Measurements from ENCODE around the gene ADAMTS3. TPM values are rescaled to one million over a fixed set of nuclear protein-coding genes. Genes with fewer than 3 reads are reported as not detected.

ADAMTS3 gene
- total and polyA plus RNA-seq, 9 of the 15 experiments (the other 6 are each of a cell fraction or from before 2014, with no cell fraction given): 4.0 to 18.0 (median 12.1) TPM

GRCh38 chr4:72295966-72296557 is 273.0 kb downstream of the ADAMTS3 start:
- WGBS (ENCODE audit: insufficient coverage, low coverage, missing lambda C conversion rate): 45% methylated on average over 5 of the region's 5 CpGs
- in situ Hi-C loops (cut with MboI): loop anchor here (25.0 kb wide), 2 partner anchors 534 to 1384 kb away; partner anchors contain the start of gene MOB1B
- DNase-seq (ENCODE audit: extremely low read depth in 1 of 4, low spot score in 3 of 4) (peak; percentile 34 to 46 (median 40)), FAIRE-seq (peak; percentile 46), ATAC-seq (peak; percentile 93)
- Histone ChIP-seq H3K27ac (ENCODE audit: extremely low read depth, low read depth, low read length) (no peak overlapping the region), H3K4me2 (ENCODE audit: insufficient read depth, low read length) (no peak overlapping the region), H3K79me2 (ENCODE audit: control insufficient read depth, insufficient read depth, low read length) (no peaks in the 10 kb centered on the region), H3K4me3 (no peak overlapping the region), H3K27me3 (ENCODE audit: control insufficient read depth in 2 of 2, insufficient read depth in 2 of 2, low read length in 2 of 2) (no peaks in the 10 kb centered on the region), H3K9ac (ENCODE audit: insufficient read depth in 1 of 2, low read depth in 2 of 2, low read length in 2 of 2) (no peak overlapping the region), H3K4me1 (replicated peaks in 1 of 2; ENCODE audit: control insufficient read depth in 2 of 2, insufficient read depth in 2 of 2, low read length in 2 of 2) (no peaks in the 10 kb centered on the region), H3K9me3 (replicated peaks; ENCODE audit: control insufficient read depth, insufficient read depth, low read depth, low read length) (no peaks in the 10 kb centered on the region), H3K36me3 (ENCODE audit: control insufficient read depth, insufficient read depth, low read length) (peaks cover 17% of the 10 kb centered on the region; the same call in 2 of the 3 replicates), H2AFZ (ENCODE audit: low read depth, low read length) (no peak overlapping the region), H3K9me1 (ENCODE audit: control insufficient read depth, insufficient read depth, low read length) (no peaks in the 10 kb centered on the region), H4K20me1 (replicated peaks; ENCODE audit: control insufficient read depth, insufficient read depth, low read length) (no peaks in the 10 kb centered on the region)
- CTCF ChIA-PET (ENCODE audit: low intra/inter-chr PET ratio): interaction anchor here (0.6 to 3.4 kb wide), 5 partner anchors 421 to 806 kb away, joined by 3 to 18 read pairs (median 4); no protein-coding TSS in a partner anchor
- intact Hi-C loops (cut with micrococcal nuclease): loop anchor here (1.0 to 10.0 kb wide), 3 partner anchors 173 to 723 kb away; no protein-coding TSS in a partner anchor
- BruUV-seq (replicated peaks): no TSS peak
- POLR2A ChIA-PET: interaction anchor here (0.6 kb wide), 1 partner anchor 11 kb away, joined by 4 read pairs; no protein-coding TSS in a partner anchor
- TF ChIP-seq MAFF (IDR thresholded peaks at IDR 0.05; ENCODE audit: low read length): no peak
- TF ChIP-seq MCM3 (IDR thresholded peaks at IDR 0.05): no peak
- peak; percentile 66 to 70 for TF ChIP-seq RAD21 (CRISPR knock-in tag; conservative IDR thresholded peaks at IDR 0.05 in 1 of 2, IDR thresholded peaks at IDR 0.05 in 1 of 2)
- TF ChIP-seq TEAD2 (tag; IDR thresholded peaks at IDR 0.05): peak; percentile 88
- peak; percentile 79 for TF ChIP-seq TEAD4 (IDR thresholded peaks at IDR 0.05; ENCODE audit: low read length)
- no peak for TF ChIP-seq TEAD4 (CRISPR knock-in tag; IDR thresholded peaks at IDR 0.05; ENCODE audit: borderline replicate concordance)
- TF ChIP-seq, protein P1, sequence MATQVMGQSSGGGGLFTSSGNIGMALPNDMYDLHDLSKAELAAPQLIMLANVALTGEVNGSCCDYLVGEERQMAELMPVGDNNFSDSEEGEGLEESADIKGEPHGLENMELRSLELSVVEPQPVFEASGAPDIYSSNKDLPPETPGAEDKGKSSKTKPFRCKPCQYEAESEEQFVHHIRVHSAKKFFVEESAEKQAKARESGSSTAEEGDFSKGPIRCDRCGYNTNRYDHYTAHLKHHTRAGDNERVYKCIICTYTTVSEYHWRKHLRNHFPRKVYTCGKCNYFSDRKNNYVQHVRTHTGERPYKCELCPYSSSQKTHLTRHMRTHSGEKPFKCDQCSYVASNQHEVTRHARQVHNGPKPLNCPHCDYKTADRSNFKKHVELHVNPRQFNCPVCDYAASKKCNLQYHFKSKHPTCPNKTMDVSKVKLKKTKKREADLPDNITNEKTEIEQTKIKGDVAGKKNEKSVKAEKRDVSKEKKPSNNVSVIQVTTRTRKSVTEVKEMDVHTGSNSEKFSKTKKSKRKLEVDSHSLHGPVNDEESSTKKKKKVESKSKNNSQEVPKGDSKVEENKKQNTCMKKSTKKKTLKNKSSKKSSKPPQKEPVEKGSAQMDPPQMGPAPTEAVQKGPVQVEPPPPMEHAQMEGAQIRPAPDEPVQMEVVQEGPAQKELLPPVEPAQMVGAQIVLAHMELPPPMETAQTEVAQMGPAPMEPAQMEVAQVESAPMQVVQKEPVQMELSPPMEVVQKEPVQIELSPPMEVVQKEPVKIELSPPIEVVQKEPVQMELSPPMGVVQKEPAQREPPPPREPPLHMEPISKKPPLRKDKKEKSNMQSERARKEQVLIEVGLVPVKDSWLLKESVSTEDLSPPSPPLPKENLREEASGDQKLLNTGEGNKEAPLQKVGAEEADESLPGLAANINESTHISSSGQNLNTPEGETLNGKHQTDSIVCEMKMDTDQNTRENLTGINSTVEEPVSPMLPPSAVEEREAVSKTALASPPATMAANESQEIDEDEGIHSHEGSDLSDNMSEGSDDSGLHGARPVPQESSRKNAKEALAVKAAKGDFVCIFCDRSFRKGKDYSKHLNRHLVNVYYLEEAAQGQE (IDR thresholded peaks at IDR 0.05; ENCODE audit: borderline replicate concordance): peak; percentile 30; the same call in 1 of the 2 replicates
- TF ChIP-seq, protein P1 (CRISPR knock-in tag; IDR thresholded peaks at IDR 0.05; ENCODE audit: low read depth): no peak
- TF ChIP-seq, protein P2, sequence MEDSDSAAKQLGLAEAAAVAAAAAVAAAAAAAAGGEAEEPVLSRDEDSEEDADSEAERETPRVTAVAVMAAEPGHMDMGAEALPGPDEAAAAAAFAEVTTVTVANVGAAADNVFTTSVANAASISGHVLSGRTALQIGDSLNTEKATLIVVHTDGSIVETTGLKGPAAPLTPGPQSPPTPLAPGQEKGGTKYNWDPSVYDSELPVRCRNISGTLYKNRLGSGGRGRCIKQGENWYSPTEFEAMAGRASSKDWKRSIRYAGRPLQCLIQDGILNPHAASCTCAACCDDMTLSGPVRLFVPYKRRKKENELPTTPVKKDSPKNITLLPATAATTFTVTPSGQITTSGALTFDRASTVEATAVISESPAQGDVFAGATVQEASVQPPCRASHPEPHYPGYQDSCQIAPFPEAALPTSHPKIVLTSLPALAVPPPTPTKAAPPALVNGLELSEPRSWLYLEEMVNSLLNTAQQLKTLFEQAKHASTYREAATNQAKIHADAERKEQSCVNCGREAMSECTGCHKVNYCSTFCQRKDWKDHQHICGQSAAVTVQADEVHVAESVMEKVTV (CRISPR knock-in tag; IDR thresholded peaks at IDR 0.05): peak; percentile 42; the same call in 1 of the 2 replicates
- TF ChIP-seq HDAC2 (IDR thresholded peaks at IDR 0.05): no peak
- TF ChIP-seq SMC3 (conservative IDR thresholded peaks at IDR 0.05; ENCODE audit: insufficient read depth, low read depth, low read length): peak; percentile 42; the same call in 1 of the 2 replicates
- no peak for TF ChIP-seq MAFG (tag; conservative IDR thresholded peaks at IDR 0.05)

Data from K562 (cell line).